Measurements from ENCODE around the gene EML6. TPM values are rescaled to one million over a fixed set of nuclear protein-coding genes. Genes with fewer than 3 reads are reported as not detected.

EML6 gene
- total RNA-seq, 1 donor from 2014 or later = 0.44 TPM

DNA sequence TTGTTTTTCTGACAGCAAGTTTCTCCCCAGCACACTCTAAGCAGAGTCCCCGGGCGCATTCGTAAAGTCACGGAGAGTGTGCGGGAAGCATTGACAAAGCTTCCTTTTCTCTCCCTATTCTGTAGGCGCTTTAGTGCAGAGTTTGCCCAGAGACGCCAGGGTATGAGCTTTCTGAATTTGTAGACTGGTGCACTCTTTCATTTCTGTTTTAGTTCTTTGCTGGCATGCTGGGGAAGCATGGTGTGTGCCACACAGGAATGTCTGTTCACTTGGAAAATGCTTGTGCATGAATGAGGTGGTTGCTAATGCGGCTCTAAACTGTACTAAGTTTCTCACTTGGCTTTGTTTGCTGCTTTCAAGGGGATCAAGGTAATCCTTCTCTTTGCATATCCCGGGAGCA is 224.2 kb downstream of the EML6 start:
- DNase-seq (ENCODE audit: low spot score) = no peak
- Mint-ChIP-seq H3K9me3 (peaks cover 4% of the 10 kb centered on the region), H3K4me1 (ENCODE audit: low read depth) (peaks cover 14% of the 10 kb centered on the region), H3K27ac (no peak overlapping the region), H3K27me3 (ENCODE audit: insufficient read depth) (peaks cover 3% of the 10 kb centered on the region), H3K4me3 (no peak overlapping the region), H3K36me3 (ENCODE audit: low read depth) (no peaks in the 10 kb centered on the region)
- intact Hi-C loops (cut with micrococcal nuclease) = no loop called here

DNA sequence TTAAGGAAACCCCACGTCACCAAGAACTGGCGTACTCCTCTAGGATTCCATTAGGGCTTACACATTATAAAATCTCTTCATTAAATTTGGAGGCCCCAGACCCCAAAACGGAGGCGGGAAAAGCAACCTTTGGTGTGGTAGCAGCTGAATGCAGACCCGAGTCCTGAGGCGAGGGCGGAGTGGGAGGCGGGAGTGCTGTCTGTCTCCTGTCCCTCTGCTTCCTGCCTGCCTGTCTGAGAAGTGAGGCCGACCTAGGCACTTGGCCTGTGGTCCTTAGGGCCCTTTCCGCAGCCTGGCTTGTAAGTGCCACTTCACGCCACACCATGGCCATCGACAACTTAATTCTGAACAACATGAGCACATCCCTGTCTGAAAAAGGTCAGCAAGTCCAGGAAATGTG is 224.7 kb downstream of the EML6 start:
- intact Hi-C loops (cut with micrococcal nuclease) = no loop called here
- Mint-ChIP-seq H3K4me1 (ENCODE audit: low read depth) (peaks cover 18% of the 10 kb centered on the region), H3K27ac (no peak overlapping the region), H3K4me3 (no peak overlapping the region), H3K27me3 (ENCODE audit: insufficient read depth) (peaks cover 3% of the 10 kb centered on the region), H3K9me3 (peaks cover 4% of the 10 kb centered on the region), H3K36me3 (ENCODE audit: low read depth) (no peaks in the 10 kb centered on the region)
- no peak for DNase-seq (ENCODE audit: low spot score)

DNA sequence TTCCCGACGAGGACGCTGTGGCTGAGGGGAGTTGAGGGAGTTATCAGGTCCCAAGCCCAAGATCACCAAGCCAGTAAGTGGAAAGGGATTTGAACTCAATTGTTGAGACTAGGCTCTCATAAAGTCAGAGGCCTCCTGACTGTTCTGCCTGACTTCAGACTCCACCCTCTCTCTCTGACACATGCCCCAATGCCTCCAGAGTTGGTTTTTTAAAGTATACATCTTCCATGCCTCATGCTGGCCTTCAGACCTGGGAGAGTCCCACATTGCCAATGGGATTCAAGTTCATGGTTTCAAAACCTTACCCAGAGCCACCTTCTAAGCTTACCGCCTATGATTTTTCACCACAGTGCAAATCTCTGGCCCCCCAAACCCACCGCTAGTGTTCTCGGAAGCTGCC is 226.0 kb downstream of the EML6 start:
- peaks cover 3% of the 10 kb centered on the region for H3K27me3 Mint-ChIP-seq (ENCODE audit: insufficient read depth)
- intact Hi-C loops (cut with micrococcal nuclease) = no loop called here
- H3K36me3 Mint-ChIP-seq (ENCODE audit: low read depth) = no peaks in the 10 kb centered on the region
- no peak overlapping the region for H3K4me3 Mint-ChIP-seq
- peaks cover 21% of the 10 kb centered on the region for H3K4me1 Mint-ChIP-seq (ENCODE audit: low read depth)
- H3K9me3 Mint-ChIP-seq = peaks cover 4% of the 10 kb centered on the region
- no peak for DNase-seq (ENCODE audit: low spot score)
- no peak overlapping the region for H3K27ac Mint-ChIP-seq

DNA sequence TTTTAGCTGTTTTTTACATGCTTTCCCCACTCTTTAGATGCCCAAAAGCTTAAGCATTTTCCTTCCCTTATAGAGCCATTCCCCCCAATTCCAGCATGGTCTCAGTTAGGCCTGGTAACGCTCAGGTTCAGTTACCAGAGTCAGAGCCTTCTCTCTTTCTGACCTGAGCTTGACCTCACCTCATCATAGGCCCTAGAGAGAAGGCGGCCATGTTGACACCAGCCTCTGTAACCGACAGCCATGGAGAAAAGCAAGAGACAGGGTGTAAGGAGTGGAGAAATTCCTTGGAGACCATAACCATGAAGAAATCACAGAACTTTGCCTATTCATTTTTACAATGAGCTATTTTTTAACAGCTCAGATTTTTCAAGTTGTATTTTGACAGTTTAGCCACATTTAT is 227.3 kb downstream of the EML6 start:
- H3K36me3 Mint-ChIP-seq (ENCODE audit: low read depth) = no peaks in the 10 kb centered on the region
- DNase-seq (ENCODE audit: low spot score) = no peak
- H3K27ac Mint-ChIP-seq = no peak overlapping the region
- H3K9me3 Mint-ChIP-seq = no peaks in the 10 kb centered on the region
- no peak overlapping the region for H3K4me3 Mint-ChIP-seq
- H3K27me3 Mint-ChIP-seq (ENCODE audit: insufficient read depth) = peaks cover 3% of the 10 kb centered on the region
- H3K4me1 Mint-ChIP-seq (ENCODE audit: low read depth) = peaks cover 16% of the 10 kb centered on the region
- intact Hi-C loops (cut with micrococcal nuclease) = no loop called here

DNA sequence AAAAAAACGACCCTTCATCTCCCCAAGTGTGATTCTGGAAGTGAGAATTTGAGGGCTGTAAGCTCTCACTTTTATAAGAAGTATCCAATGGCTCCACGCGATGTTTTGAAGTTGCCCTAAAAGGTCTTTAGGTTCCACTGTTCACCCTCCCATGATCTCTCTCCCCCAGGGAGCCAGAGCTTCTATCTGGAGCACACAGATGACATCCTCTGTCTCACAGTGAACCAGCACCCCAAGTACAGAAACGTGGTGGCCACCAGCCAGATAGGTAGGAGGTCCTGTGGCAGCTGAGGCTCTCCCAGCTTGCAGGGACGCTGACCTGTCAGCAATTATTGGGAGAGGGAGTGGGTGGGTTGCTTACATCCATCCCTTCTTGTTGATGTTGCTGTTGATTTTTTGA is 229.0 kb downstream of the EML6 start:
- Mint-ChIP-seq H3K9me3 (no peaks in the 10 kb centered on the region), H3K4me3 (no peak overlapping the region), H3K36me3 (ENCODE audit: low read depth) (no peaks in the 10 kb centered on the region), H3K27ac (no peak overlapping the region), H3K4me1 (ENCODE audit: low read depth) (peaks cover 16% of the 10 kb centered on the region), H3K27me3 (ENCODE audit: insufficient read depth) (no peaks in the 10 kb centered on the region)
- intact Hi-C loops (cut with micrococcal nuclease) = no loop called here
- no peak for DNase-seq (ENCODE audit: low spot score)

DNA sequence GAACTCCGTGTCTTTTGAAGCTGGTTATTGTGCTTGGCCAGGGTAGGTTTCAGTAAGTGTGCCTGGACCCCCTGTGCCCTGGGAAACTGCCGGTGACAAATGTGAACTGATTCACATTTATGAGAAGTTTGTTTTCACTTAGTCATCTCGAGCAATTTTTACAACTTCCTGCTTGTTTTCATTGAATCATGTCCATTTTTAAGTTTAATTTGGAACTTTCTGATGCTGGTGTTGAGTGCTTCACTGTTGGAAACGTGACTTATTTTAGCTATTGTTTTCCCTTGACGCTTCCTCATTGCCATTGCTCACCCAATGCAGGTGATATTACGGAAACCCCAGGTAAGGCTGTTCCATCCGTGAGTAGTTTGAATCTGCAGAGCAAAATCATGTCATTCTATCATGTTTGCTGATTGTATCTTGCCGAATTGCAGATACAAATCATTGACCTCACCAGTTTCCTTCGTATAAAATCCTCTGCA is 229.6 kb downstream of the EML6 start:
- intact Hi-C loops (cut with micrococcal nuclease) = no loop called here
- DNase-seq (ENCODE audit: low spot score) = no peak

DNA sequence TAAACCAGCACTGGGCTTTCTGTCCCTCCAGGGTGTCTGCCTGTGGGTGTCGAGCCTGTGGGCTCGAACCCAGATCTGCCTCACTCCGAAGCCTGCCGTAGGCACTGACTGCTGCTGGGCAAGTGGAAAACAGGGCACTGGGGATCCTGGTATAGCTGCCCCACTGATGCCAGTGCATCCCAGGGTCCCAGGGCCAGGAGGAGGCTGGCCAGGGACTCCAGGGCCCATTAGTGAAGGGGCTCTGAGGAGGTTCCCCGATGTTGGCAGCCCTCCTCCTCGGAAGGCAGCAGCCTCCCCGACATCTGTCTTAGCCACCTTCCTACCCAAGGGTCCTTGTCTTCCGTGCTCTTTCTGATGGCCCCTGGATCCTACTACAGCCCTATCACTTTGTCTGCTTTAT is 230.7 kb downstream of the EML6 start:
- DNase-seq (ENCODE audit: low spot score) = no peak
- Mint-ChIP-seq H3K9me3 (no peaks in the 10 kb centered on the region), H3K27me3 (ENCODE audit: insufficient read depth) (no peaks in the 10 kb centered on the region)

More for the DNA sequence above, 229.6 kb downstream of the EML6 start:
- Mint-ChIP-seq H3K9me3 (no peaks in the 10 kb centered on the region), H3K27me3 (ENCODE audit: insufficient read depth) (no peaks in the 10 kb centered on the region), H3K27ac (no peak overlapping the region), H3K36me3 (ENCODE audit: low read depth) (no peaks in the 10 kb centered on the region), H3K4me1 (ENCODE audit: low read depth) (peaks cover 16% of the 10 kb centered on the region), H3K4me3 (no peak overlapping the region)

DNA sequence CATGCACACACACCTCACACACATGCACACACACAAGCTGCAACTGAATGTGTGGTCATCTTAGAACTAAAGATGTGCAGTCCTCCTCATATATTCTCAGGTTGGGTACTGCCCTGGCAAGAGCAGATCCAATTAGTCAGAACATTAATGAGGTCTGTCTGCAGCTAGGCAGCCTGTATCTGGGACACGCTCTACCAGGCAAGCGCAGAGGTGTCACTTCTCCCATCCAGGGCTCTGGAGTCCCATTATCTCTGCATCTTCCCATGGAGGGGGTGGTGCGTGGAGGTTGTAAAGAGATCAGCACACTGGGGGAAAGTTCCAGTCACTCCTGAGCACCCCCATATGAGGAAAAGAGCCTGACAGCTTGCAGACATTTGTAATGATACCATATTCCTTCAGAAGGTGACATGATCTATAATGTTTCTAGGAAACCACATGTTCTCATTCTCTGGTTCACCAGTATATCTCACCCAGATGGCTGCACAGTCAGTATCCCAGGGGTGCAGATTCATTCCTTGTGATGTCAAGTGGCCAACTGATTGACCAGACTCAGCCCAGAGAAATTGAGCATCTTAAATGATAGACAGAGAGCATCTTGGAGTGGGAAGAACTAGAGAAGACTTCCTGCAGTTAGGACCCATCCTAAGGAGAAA is 231.4 kb downstream of the EML6 start:
- no peak overlapping the region for H3K27ac Mint-ChIP-seq
- no peak for DNase-seq (ENCODE audit: low spot score)
- H3K36me3 Mint-ChIP-seq (ENCODE audit: low read depth) = no peaks in the 10 kb centered on the region
- intact Hi-C loops (cut with micrococcal nuclease) = no loop called here
- H3K4me1 Mint-ChIP-seq (ENCODE audit: low read depth) = peaks cover 16% of the 10 kb centered on the region
- H3K27me3 Mint-ChIP-seq (ENCODE audit: insufficient read depth) = no peaks in the 10 kb centered on the region
- H3K4me3 Mint-ChIP-seq = no peak overlapping the region
- no peaks in the 10 kb centered on the region for H3K9me3 Mint-ChIP-seq

More for the DNA sequence above, 230.7 kb downstream of the EML6 start:
- H3K27ac Mint-ChIP-seq = no peak overlapping the region
- peaks cover 16% of the 10 kb centered on the region for H3K4me1 Mint-ChIP-seq (ENCODE audit: low read depth)
- no peak overlapping the region for H3K4me3 Mint-ChIP-seq
- intact Hi-C loops (cut with micrococcal nuclease) = no loop called here
- H3K36me3 Mint-ChIP-seq (ENCODE audit: low read depth) = no peaks in the 10 kb centered on the region

DNA sequence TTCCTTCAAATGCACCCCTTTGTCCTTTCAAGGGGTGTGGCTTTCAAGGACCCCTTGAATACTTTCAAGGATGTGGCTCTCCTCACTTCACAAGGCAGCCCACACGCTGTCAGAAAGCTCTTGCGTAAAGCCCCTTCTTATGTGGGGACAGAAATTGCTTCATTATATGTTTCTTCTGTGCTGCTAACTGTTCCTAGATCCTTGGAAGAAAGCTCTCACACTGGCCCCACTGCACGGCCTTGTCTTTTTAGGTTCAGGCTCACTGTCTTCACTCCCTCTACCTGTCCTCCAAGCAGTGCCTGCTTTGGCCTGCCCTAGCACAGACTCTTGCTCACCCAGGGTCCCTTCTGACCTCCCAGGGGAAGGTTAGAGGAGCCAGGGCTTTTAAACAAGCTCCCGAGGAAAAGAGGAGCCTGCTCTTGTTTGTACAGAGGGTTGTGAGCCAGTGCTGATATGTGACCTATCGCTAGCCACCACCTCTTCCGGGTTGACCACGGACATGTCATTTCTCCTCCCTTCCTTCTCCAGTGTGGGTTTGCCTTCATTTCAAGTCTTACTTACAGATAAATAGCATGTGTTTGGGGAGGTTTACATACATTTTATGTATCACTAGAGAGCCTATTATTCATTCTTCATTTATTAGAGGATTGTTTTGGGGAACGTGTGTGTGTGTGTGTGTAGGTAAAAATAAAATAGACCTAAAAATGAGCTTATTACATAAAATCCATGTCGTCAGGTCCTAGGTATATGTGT is 232.1 kb downstream of the EML6 start:
- DNase-seq (ENCODE audit: low spot score) = no peak
- no peak overlapping the region for H3K27ac Mint-ChIP-seq
- no peaks in the 10 kb centered on the region for H3K9me3 Mint-ChIP-seq
- peaks cover 16% of the 10 kb centered on the region for H3K4me1 Mint-ChIP-seq (ENCODE audit: low read depth)
- no peaks in the 10 kb centered on the region for H3K36me3 Mint-ChIP-seq (ENCODE audit: low read depth)
- intact Hi-C loops (cut with micrococcal nuclease) = no loop called here
- no peaks in the 10 kb centered on the region for H3K27me3 Mint-ChIP-seq (ENCODE audit: insufficient read depth)
- no peak overlapping the region for H3K4me3 Mint-ChIP-seq

DNA sequence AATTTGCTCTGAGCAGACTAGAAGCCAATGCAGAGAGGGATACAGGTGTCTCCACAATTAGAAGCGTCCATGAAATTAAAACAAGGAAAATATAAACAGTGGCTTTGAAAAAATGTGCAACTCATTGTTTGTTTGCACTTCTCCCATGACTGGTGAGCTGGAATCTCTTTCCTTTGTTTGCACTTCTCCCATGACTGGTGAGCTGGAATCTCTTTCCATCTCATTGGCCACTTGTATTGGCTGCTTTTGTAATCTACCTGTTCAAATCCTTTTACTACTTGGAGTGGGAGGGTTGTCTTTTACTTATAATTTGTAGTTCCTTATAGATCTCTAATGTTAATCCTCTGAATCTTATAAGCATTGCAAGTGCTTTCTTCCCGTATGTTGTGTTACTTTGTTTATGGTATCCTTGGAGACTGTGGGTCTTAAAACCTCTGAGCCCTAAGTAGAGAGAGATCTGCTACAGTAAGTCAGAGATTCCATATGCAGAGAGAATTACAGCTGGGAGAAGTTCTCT is 232.7 kb downstream of the EML6 start:
- Mint-ChIP-seq H3K4me1 (ENCODE audit: low read depth) (peaks cover 16% of the 10 kb centered on the region), H3K36me3 (ENCODE audit: low read depth) (peaks cover 2% of the 10 kb centered on the region), H3K27me3 (ENCODE audit: insufficient read depth) (no peaks in the 10 kb centered on the region), H3K27ac (no peak overlapping the region), H3K4me3 (no peak overlapping the region), H3K9me3 (no peaks in the 10 kb centered on the region)
- DNase-seq (ENCODE audit: low spot score) = no peak
- intact Hi-C loops (cut with micrococcal nuclease) = no loop called here

DNA sequence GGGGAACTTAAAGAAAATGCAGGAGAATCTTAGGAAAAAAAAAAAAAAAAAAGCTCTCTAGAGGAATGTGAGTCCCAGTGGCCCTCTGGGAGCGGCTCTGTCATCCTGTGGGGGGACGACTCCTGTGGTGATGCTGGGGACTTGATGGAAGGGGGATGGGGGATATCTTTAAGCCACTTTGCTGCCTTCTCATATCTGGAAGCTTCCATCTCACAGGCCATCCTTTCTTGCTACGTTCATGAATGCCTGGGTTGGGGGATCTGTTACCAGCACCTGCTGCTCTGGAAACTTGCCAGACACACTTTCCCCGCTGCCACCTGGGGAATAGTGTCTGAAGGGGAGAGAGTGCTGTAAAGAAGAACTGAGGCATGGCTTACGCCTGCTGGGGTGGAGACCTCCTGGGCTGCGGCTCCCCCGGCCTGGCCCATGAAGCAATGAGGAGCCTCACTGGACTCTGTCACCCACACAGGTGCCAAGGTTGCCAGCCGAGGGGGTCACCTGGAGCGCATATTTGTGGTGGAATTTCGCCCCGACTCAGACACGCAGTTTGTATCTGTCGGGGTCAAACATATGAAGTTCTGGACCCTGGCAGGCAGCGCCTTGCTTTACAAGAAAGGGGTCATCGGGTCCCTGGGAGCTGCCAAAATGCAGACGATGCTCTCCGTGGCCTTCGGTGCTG is 234.0 kb downstream of the EML6 start:
- Mint-ChIP-seq H3K27ac (no peak overlapping the region), H3K4me1 (ENCODE audit: low read depth) (peaks cover 10% of the 10 kb centered on the region), H3K4me3 (no peak overlapping the region), H3K36me3 (ENCODE audit: low read depth) (peaks cover 4% of the 10 kb centered on the region), H3K27me3 (ENCODE audit: insufficient read depth) (no peaks in the 10 kb centered on the region), H3K9me3 (no peaks in the 10 kb centered on the region)
- intact Hi-C loops (cut with micrococcal nuclease) = no loop called here
- no peak for DNase-seq (ENCODE audit: low spot score)

DNA sequence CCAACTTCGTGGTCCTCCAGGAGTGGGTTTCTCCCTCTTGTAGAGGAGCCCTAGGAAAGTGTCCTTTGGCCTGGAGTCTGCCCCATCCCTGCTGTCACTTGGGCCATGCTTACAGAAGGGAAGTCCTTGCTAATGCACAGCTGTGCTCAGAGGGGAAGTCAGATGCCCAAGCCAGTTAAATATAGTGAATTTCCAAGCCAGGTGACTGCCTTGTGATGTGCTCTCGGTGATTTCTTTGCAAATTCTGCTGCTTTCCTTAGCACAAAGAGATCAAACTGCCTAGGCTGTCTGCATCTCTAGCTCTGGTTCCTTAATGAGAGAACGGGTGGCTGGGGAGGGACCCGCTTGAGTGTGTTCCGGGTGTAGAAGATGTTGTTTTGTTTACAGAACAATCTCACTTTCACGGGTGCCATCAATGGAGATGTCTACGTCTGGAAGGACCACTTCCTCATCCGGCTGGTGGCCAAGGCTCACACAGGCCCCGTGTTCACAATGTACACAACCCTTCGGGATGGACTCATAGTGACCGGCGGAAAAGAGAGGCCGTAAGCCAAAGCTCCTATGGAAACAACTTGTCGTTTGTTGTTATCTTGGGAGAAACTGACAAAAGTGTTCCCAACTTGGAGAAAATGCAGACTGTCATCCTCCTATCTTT is 235.4 kb downstream of the EML6 start:
- Mint-ChIP-seq H3K36me3 (ENCODE audit: low read depth) (peaks cover 4% of the 10 kb centered on the region), H3K27ac (no peak overlapping the region), H3K27me3 (ENCODE audit: insufficient read depth) (no peaks in the 10 kb centered on the region), H3K9me3 (no peaks in the 10 kb centered on the region), H3K4me3 (no peak overlapping the region), H3K4me1 (ENCODE audit: low read depth) (no peaks in the 10 kb centered on the region)
- intact Hi-C loops (cut with micrococcal nuclease) = no loop called here
- DNase-seq (ENCODE audit: low spot score) = no peak
